Inflammatory macrophage treated with lipopolysaccharide for 4 hours (primary cell): ENCODE results near the gene HSD3B1.
"Not testable (repeated sequence)": the region's sequence is repeated elsewhere in the genome, so short reads cannot be mapped to it uniquely, and the experiment has no call there.

ENCODE experiments used
- DNase-seq: peaks from one replicate; pipeline ENCODE4 v3.0.0-alpha.2; 2020

Gene HSD3B1

GRCh38 chr1:119556423-119556822, 49.4 kb downstream of the HSD3B1 start:
- DNase-seq, result peak; percentile 67

DNA sequence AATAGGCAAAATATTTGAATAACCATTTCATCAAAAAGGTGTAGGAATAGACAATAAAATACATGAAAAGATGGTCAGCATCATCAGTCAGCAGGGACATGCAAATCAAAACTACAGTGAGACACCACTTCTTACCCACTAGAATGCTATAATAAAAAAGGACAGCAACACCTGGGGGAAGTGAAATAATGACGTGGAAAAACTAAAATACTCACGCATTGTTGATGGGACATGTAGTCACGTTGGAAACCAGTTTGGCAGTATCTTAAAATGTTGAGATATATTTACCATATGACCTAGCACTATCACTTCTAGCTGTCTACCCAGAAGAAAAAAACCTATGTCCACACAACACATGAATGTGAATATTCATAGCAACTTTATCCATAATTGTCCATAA, 53.4 kb downstream of the HSD3B1 start:
- DNase-seq, result not testable (repeated sequence)

DNA sequence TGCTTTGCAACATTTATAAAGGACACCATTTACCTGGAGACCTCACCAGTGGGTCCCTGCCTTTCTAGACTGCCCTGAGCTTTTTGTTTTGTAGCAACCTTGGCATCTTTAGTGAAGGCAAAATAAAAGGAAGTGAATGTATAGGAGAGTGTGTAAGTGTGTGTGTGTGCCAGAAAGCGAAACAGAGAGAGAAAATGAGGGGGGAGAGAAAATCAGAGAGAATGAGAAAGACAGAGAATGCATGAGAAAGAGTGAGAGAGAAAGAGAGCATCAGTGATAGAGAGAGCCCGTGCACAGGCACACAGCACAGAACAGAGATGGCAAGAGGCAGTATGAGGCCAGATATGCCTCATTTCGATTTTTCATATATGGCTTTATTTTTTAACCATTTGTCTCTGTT, 57.5 kb downstream of the HSD3B1 start:
- DNase-seq, result peak; percentile 59
